Fibroblast of skin of scalp (primary cell): ENCODE data around the gene ABCF3.
A peak's percentile ranks its signal among the peaks of the same experiment; 100 is the strongest.

Experiments
- DNase-seq: peaks from one replicate; pipeline ENCODE4 v3.0.0-alpha.2; 2013

ABCF3 gene

DNA sequence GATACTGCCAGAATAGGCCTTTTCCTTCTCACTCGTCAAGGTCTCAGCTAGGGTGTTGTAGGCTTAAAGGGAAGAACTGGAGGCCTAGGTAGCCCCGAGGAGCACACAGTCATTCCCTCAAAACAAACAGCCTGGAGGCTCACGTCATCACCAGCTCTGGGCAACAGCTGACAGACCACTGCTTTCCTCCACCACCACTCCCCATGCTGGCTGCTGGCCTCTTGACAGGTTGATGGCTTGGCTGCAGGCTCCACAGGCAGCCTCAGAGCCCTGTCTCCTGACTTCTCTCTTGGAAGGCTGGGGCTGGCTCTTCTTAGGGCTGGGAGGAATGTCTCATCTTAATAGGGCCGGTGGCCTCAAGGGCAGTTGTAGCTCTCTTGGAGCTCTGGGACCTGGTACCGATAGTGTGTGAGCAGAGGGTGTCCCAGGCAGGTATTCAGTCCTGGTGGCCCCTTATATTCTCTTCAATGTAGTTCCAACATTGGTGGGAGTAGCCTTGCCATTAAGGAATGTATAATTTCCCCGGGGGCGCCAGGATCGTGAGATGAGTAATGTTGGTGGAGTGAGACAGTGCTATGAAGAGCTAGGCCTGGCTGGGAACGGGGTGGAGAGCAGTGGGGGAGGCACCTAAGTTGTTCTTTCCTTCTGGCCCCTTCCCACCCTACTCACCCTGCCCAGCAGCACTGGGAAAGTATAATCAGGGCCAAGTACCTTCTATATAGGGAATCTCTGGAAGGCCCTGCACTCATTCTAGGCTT is 17.5 kb upstream of the ABCF3 start:
- peak; percentile 88 for DNase-seq

DNA sequence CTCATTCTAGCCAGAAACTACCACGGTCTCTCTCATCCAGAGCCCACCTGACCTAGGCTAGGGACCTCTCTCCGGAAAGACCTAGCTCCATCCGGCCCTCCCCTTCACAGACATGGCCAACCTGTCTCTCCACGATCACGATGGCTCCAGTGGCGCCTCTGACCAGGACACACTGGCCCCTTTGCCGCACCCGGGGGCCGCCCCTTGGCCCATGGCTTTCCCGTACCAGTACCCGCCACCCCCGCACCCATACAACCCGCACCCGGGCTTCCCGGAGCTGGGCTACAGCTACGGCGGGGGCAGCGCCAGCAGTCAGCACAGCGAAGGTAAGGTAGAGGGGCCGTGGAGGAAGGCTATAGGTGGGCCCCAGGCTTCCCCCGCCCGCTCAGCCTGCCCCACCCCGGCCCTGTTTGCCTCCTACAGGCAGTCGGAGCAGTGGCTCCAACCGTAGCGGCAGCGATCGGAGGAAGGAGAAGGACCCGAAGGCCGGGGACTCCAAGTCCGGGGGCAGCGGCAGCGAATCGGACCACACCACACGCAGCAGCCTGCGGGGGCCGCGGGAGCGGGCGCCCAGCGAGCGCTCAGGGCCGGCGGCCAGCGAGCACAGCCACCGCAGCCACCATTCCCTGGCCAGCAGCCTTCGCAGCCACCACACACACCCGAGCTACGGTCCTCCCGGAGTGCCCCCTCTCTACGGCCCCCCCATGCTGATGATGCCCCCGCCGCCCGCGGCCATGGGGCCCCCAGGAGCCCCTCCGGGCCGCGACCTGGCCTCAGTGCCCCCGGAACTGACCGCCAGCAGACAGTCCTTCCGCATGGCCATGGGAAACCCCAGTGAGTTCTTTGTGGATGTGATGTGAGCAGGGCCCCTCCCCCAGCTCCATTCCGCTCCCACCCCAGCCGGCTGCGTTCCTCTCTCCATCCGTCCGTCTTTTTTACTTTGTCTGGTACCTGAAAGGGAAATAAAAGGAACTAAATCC is 15.8 kb upstream of the ABCF3 start:
- no peak for DNase-seq

DNA sequence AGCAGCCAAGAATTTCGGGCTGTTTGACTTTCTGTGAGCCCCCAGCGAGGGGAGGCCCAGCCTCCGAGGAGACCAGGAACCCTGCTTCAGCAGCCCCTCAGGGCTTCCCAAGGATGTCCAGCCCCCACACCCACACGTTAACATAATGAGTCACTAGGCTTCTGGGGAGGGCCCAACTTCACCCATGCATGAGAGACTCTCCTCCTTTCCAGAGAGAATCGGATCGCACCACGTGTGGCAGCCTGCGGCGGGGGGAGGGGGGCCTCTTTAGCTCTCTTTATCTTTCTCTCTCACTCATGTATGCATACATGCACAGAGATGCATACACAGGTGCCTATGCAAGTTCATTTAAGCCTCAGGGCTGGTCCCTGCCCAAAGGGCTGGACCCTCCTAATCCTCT is 14.4 kb upstream of the ABCF3 start:
- DNase-seq = peak; percentile 70

GRCh38 chr3:184172681-184173373 is 13.2 kb upstream of the ABCF3 start:
- DNase-seq = peak; percentile 93

DNA sequence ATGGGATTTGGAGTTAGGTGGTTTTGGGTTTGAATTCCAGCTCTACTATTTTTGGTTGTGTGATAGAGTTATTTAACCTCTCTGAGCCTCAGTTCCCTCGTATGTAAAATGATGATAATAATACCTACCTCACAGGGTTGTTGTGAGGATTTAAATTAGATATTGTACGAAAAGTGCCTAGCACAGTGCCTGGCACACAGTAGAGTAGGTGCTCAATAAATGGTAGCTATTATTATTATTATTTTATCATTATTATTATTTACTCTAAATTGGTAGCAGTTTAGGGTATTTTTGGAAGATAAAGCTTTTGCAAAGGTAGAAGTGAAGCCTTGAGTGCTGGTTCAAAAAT is 12.7 kb upstream of the ABCF3 start:
- DNase-seq = no peak

DNA sequence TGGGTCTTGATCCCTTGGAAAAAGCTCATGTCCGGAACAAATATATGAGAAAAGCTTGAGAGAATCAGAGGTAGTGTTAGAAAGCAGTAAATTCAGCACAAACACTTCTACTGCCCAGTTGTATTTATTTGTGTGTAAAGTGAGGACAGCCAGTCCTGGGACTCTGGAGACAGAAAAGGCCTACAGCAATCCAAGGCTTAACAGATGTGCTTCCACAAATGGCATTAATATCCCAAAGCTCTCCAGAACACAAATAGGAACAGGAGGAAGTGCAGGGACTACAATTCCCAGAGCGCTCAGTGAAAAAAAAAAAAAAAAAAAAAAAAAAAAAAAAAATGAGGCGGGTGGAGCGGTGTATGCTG is 11.7 kb upstream of the ABCF3 start:
- no peak for DNase-seq

DNA sequence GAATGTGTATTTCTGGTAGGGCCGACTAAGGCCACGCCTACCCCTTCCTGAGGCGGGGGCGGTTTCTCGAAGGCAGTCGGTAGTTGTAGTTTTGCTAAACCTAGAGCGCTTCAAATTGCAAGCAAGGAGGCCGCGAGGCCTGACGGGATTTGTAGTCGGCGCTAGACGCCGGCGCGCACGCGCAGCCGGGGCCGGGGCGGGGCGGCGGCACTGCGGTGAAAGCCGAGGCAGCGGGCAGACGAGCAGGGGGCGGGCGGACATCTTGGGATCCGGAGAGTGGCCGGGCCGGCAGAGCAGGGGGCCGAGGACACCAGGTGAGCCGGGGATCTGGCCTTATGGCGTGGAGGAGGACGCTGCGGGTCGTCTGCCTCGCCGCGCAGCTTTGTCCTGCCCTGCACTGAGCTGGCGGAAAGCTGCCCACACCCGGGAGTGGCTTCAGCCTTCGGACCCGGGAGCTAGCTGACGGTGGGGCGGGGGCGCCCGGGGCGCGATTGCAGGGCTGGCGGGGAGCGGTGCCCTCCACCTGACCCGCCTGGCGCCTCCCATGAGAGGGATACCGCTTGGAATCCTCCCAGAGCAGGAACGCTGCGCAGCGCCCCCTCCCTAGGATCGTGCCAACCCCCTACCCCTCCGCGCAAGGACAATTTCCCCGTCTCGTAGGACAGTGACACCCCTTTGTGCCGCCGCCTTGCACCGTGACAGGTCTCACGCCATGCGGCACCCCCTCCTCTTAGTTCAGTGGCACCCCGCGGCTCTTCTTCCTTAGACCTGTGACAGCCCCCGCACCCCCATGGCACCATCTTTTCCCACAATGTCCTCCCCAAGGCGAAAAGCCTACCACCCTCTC is 11.1 kb upstream of the ABCF3 start, which contains the start of gene AP2M1:
AP2M1 (plus strand) TSS at position 210 of the 847 bp plus-strand sequence. CDS start 2,139 bp downstream, outside the sequence.
- DNase-seq = peak; percentile 100

GRCh38 chr3:184175506-184175905 is 10.5 kb upstream of the ABCF3 start:
- no peak for DNase-seq

- no peak for DNase-seq
Observed at GRCh38 chr3:184175981-184176376, 10.0 kb upstream of the ABCF3 start.

GRCh38 chr3:184176377-184177330 is 9.3 kb upstream of the ABCF3 start:
- DNase-seq = peak; percentile 98

GRCh38 chr3:184177331-184177731 is 8.7 kb upstream of the ABCF3 start:
- DNase-seq = peak; percentile 81

GRCh38 chr3:184177767-184178306 is 8.2 kb upstream of the ABCF3 start:
- DNase-seq = no peak

GRCh38 chr3:184178521-184179138 is 7.4 kb upstream of the ABCF3 start:
- no peak for DNase-seq

DNA sequence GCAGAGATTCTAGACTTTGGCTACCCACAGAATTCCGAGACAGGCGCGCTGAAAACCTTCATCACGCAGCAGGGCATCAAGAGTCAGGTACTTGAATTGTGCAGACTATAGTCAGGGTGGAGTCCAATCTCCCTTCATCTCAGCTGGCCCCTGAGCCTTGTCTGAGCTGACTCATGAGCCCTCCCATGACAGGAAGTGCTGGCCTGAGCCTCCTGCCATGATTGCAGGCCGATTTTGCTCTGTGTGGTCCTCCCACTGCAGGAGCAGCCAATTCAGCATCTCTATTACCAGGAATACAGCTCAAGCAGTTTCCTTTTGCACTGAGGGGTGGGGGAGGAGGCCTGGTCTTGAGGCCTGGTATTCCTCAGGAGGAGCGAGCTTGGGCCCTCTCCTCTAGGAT is 5.8 kb upstream of the ABCF3 start:
- no peak for DNase-seq

DNA sequence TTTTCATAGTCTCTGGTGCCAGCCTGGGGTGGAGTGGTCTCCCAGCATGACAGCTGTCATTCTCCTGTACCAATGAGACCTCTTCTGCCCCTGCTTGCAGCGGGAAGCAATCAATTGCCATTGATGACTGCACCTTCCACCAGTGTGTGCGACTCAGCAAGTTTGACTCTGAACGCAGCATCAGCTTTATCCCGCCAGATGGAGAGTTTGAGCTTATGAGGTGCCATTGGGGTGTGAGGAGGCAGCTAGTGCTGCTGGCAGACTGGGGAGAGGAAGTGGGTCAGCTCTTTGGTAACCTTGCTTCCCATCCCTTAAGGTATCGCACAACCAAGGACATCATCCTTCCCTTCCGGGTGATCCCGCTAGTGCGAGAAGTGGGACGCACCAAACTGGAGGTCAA is 4.4 kb upstream of the ABCF3 start:
- DNase-seq = no peak

- no peak for DNase-seq
Observed at GRCh38 chr3:184183679-184184078, 2.3 kb upstream of the ABCF3 start.

DNA sequence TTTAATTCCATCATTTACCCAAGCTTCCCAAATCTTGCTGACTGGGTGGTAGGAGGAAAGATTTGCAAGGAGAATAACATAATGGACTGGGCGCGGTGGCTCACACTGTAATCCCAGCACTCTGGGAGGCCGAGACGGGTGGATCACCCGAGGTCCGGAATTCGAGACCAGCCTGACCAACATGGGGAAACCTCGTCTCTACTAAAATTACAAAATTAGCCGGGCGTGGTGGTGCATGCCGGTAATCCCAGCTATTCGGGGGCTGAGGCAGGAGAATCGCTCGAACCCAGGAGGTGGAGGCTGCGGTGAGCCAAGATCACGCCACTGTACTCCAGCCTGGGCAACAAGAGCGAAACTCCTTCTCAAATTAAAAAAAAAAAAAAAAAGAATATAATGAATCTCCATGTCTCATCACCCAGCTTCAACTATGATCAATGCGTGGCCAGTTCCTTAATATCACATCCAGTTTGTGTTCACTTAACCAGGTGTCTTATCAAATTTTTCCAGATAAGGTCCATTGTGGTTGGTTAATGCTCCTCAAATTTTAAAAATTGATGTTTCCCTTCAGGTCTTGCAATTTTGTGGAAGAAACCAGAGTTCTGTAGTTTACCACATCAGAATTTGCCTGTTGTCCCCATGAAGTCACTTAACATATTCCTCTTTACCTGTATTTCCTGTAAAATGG is 1.3 kb upstream of the ABCF3 start:
- DNase-seq = no peak

DNA sequence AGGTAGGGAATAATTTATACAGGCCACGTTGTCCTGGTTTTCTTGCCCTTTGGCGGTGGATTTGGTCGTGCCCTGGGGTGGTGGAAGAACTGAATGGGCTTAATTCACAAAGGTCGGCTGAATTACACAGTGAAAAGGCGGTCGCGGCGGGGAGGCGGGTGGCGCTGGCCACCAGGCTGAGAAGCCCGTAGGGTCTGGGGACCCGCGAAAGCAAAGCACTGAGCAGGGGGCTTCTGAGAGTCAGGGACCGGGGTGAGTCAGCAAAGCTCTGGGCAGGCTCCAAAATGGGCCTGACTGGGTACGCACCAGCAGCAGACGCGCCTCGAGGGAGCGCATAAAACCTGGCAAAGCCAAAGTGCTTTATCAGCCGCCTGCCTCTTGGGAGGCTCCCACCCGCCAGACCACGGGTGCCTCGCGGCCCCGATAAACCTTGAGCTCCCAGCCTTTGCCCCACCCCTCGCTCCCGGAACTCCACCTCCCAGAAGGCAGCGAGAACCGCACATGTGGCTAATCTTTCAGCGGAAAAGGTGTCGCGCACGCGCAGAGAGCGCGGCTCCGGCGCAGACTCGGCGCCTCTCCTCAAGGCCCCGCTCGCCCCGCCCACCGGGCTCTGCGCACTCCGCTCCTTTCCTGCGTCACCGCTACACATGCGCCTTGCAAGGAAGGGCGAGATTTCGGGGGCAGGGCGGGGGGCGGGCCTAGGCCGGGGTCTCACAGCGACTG is 377 bp upstream of the ABCF3 start:
- DNase-seq = peak; percentile 99

GRCh38 chr3:184186902-184187207 is 856 bp downstream of the ABCF3 start:
- DNase-seq = no peak
